NCI-H2227 treated with DMSO at 0.1 percent for 48 hours (cell line): ENCODE data around the gene LARP6.
"Not testable (repeated sequence)": the region's sequence is repeated elsewhere in the genome, so short reads cannot be mapped to it uniquely, and the experiment has no call there.

Source experiments
- DNase-seq: peaks from one replicate; lab custom pipeline; 2025; lab: John Stamatoyannopoulos, UW

Gene LARP6

DNA sequence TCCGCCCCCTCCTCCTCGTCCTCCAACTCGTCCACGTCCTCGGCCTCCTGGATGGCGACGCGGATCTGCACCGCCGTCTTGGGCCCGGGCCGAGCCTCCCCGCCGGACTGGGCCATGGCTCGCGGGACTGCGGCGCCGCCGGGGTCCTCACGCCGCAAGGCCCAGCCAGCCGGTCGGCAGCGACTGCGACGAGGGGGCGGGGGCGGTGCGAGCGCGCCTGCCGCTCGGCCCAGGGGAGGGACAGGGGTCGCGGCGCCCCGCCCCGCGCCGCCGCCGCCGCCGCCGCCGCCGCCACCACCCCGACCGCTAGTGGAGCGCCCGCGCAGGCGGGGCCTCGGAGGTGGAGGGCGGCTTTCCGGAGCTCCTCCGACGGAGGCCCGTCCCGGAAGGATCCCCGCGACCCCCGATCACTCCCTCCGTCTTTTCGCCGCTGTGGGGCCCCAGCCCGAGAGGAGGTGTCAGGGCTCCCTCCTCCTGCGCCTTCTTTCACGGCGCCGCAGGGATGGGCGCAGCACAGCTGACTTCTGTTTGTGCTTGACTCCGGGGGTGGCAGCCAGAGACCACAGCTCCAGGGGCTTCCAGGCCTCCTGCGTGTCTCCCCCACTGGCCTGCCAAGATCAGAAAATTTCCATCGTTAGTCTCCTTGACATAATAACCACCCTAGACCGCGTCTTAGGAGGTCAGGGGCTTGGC is at the start of gene LARP6:
Gene LARP6 (minus strand): TSS at position 185 of the 693 bp plus-strand sequence. CDS start 69 bp downstream, at position 116.
- peak; percentile 11 for DNase-seq

DNA sequence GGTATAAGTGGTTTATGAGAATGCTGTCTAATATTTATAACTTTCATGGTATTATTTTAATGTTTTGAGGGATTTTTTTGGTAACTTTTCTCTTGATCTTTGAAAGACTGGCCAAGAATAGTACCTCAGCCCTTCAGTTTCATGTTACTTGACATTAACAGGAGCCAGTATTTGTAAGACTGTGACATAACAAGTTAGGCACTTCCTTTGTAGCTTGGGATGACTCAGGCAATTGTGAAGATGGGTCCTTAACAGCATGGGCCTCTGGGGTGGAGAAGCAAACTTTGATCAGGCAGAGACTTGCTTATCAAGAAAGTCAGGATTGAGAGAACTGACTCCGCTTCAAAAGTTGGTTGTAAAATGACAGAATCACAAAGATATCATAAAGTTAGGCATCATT is 48.1 kb upstream of the LARP6 start:
- DNase-seq = no peak

DNA sequence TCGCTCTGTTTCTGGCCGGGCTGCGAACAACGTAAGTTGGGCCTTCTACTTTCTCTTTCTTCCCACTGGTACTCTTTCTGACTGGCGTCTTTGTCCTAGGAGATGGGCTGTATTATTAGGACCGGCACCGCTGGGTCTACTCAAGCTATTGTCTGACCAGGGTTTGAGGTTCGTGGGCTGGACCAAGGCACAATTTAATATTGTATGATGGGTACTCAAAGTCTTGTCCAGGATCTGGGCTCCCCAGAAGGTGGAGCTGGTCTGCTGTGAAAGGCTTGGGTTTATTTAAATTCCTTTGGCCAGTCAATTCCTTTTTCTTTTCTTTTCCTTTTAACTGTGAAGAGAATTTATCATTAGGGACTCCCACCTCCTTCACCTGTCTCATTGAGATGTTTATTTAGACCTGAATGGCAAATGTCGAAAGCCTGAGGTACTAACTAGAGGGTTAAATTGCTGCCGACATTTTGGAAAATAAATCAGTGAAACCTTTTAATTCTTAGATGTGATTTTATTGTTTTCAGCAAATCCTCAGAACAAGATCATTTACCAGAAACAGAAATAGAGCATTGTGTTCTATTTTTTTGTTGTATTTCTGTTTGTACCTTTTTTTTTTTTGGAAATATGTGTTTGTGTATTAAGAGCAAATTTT is 39.1 kb upstream of the LARP6 start:
- no peak for DNase-seq

DNA sequence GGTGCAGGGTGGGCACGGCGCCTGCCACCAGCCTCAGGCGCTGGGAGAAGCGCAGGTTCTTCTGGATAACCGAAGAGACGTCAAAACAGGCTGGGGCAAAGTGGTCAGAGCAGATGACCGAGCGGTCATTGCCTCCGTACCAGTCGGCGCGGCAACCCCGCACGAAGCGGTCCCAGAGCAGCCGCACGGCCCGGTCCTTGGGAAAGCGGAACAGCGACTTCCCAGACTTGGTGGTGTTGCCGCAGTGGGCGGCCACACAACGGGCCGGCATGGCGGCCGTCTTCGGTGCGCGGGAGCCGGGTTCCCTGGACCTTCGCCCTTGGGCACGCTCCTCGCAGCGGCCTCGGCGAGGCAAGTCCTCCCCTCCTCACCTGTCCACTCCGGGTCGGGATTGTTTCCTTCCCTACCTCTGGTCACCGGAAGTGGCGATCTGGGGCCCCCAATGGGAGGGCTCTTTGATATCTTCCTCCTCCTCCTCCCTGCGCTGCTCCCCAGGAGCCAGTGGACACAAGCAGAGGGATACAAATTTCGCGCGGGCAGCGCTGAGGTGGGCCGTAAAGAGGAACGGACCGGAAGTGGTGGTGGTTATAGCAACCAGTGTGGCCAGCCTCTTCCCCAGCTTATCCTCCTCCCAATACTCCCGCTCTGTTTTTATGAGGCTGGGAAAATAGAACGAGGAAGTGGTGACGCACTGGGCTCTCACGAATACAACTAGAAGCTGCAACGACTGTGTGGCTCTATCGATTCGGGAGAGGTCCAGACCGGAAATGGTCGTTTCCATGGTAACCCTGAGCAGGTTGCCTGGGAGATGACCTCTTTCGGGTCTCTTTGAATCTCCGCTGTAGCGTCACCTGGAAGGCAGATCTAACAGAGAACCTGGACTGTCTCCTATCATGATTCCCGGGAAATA is 38.3 kb upstream of the LARP6 start, which contains the start of the genes LRRC49 and THAP10:
Gene LRRC49 (plus strand): TSS at position 825 of the 910 bp plus-strand sequence. CDS start 69 bp downstream, at position 894.
Gene THAP10 (minus strand): TSS at position 432 of the 910 bp plus-strand sequence. CDS start 161 bp downstream, at position 271.
- DNase-seq = peak; percentile 97

DNA sequence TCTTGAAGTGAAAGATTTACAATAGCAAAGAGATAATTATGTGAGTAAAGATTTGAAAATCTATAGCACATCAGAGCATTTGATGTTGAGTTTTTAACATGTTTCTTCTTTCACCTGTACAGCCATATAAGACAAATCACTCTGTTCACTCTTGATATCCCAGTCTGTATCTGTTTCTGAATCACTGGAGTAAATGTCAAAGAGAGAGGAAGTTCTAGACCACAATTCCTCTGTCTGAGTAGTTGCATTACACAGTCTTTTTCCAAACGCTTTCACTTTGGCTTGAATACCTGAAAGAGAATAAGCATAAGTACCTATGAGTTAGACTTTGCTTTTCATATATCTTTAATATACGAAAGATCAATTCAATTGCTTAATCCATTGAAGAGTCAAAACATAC is 28.4 kb upstream of the LARP6 start:
- DNase-seq = no peak

DNA sequence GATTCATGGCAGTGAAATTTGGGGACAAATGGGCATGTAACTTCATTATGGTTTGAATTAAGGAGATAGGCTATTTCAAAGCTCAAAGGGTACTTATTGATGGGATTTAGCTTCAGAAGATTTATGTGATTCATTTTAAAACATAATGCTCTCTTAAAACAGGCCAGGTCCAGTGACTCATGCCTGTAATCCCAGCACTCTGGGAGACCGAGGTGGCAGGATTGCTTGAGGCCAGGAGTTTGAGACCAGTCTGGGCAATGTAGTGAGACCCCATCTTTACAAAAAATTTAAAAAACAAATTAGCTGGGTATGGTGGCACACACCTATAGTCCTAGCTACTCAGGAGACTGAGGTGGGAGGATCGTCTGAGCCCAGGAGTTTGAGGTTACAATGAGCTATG is 26.8 kb upstream of the LARP6 start:
- no peak for DNase-seq

DNA sequence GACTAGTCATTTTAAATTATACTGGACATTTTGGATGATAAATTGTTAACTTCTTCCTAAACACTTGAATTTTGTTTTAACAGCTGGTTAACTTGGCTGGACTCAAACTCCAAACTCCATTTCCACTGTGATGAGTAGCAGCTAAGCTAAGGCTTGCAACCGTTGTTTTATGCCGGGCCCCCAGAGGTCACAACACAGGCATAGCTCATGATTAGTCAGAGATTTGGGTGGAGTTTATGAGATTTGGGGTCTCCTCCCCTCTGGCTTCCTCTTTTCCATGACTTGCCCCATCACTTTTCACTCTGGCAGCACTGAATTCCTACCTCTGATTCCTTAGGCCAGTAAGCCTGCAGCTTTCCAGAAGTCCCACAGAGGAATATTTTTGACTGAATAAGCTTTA is 25.4 kb upstream of the LARP6 start:
- no peak for DNase-seq

DNA sequence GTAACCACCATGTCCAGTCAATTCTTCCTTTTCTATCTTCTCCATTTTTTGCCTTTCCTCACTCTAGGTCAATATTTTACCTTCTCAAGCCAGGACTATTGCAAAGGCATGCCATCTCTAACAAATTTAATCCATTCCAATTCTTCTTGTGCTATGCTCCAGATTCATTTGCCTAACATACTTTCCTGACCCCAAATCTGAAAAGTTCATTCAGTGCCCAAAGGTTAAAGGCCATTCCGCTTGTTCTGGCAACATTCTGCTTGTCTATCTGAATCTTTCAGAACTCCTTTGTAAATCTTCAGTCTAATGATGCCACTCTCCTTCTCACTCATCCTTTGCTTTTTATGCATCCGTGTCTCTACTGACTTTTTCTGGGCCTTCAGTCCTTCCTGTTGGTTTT is 22.7 kb upstream of the LARP6 start:
- DNase-seq = no peak

DNA sequence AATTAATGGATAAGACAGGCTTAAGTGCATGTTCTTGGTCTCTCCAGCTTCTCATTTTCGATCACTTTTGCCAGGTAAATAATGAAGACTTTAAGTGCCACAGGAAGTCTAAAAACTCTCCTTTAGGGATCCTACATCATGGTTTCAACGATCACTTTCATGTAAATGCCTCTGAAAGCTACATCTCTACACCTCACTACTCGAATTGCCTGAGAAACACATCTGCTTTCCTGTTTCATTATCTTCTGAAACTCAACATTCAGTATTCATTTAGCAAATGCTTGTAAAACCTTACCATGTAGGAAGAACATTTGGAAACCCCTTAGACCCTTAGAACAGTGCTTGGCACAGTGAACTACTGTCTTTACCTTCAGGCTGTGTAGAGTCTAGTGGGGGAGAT is 22.1 kb upstream of the LARP6 start:
- DNase-seq = no peak

DNA sequence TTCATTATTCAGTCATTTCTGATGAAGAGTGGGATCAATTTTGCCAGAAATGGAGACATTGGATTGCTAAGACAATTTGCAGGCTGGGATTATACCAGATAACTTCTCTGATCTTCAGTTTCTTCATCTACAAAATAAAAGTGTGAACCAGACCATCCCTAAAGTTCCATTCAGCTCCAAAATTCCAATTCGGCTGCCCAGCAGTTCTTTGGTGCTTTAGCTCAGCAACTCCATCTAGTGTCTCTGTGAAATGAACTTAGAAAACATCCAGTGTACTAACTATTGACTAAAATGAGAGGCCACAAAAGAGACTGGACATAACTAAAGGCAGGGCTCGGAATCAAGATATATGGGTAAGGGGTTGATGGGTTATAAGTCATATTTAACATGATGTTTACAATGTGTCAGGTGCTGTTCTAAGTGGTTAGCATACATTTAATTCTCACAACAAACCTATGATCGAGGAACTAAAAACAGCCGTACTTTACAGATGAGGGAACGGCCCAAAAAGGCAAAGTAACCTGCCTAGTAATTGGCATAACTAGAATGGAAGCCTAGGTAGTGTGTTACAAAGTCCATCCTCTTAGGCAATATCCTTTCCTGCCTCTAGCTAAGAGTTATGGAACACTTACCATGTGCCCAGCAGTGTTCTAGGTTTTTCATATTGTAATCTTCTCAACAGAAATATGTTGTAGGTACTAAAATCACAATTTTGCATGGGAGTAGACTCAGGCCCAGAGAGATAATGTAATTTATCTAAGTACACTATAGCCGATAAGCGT is 21.2 kb upstream of the LARP6 start:
- no peak for DNase-seq

DNA sequence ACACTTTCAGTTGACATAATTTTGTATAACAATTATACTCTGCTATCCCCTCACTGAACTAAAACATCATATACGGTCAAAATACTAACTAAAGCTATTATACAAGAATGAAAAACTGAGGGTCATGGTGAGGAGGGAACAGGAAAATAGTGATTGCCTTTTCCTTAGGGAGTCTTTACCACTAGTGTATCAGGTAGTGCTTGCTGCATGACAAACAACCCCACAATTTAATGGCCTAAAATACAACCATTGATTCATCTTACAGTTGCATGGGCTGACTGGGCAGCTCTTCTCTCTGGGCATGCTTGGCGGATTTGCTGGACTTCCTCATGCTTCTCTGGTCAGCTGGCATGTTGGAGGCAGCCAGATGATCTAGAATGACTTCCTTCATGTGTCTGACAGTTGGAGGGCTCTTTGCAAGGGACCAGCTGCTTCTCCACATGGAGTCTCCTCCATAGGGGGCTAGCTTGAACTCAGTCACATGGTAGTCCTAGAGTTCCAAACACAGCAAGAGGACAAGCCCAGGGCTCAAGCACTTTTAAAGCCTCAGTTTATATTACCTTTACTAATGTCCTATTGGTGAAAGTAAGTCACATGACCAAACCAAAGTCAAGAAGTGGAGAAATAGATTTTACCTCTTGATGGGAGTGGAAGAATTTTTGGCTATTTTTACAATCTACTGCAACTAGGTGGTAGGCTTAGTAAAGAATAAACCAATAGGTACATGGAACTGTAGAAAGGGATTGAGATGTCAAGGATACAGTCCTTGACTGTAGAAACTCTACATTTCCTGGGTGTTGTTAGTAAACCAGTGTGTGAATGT is 19.5 kb upstream of the LARP6 start:
- DNase-seq = no peak

DNA sequence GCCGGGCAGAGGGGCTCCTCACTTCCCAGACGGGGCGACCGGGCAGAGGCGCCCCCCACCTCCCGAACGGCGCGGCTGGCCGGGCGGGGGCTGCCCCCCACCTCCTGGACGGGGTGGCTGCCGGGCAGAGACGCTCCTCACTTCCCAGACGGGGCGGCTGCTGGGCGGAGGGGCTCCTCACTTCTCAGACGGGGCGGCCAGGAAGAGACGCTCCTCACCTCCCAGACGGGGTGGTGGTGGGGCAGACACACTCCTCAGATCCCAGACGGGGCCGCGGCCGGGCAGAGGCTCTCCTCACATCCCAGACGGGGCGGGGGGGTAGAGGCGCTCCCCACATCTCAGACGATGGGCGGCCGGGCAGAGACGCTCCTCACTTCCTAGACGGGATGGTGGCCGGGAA is 17.5 kb upstream of the LARP6 start:
- not testable (repeated sequence) for DNase-seq

DNA sequence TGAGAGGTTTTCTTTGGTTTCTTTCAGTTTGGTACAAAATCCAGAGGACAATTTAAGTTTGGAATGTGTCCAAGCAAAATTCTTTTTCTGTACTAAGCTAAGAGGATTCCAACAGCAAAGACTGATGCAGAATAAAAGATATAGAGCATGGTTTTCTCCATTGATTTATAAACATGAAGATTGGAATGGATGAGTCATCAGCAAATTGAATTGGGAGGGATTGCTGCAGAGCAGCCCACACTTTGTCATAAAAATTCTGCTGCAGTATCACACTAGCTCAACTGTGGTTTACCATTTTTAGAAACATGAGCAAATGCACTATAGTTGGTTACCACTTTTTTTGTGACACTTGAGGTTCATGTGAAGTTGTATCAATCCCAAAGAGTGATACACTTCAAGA is 16.1 kb upstream of the LARP6 start:
- no peak for DNase-seq

DNA sequence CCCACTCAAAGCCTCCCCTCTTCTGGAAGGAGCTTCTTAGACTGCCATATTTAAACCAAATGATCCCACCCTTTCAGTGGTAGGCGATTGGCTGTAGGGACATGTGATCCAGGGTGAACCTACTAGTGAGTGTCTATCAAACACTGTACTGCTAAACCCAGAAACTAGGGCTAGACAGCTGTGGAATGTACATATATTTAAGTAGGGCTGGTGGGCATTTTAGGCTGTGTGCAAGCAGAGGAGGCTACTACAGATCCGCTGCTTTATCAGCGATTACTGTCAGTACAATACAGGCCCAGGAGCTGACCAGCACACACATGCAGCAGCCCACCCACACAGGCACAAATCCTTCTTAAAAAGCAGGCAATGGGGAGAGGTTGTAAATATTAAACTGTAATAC is 15.4 kb upstream of the LARP6 start:
- no peak for DNase-seq

DNA sequence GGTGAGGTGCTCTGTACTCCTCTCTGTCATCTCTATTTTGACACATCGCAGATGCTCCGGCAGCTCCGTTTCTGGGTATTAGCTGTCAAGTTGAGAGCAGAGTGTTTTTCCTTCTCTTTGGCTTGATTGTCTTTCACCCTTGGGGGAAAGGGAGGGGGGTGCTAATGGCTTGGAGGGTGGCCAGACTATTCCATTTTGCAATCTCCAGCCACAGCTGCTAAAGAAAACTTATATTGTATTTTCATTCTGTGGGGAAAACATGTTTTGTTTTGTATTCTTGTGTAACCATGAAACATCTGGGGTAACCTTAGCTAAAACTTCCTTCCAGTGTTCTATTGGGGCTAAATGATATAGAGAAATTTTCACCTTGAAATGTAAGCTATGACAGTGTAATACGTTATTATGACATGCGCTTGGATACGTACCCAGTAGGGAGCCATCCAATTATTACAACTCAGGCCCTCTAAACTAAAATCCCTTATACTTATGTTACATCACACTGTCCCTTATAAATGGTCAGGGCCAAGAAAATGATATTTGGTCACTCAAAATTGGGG is 14.0 kb upstream of the LARP6 start:
- no peak for DNase-seq

DNA sequence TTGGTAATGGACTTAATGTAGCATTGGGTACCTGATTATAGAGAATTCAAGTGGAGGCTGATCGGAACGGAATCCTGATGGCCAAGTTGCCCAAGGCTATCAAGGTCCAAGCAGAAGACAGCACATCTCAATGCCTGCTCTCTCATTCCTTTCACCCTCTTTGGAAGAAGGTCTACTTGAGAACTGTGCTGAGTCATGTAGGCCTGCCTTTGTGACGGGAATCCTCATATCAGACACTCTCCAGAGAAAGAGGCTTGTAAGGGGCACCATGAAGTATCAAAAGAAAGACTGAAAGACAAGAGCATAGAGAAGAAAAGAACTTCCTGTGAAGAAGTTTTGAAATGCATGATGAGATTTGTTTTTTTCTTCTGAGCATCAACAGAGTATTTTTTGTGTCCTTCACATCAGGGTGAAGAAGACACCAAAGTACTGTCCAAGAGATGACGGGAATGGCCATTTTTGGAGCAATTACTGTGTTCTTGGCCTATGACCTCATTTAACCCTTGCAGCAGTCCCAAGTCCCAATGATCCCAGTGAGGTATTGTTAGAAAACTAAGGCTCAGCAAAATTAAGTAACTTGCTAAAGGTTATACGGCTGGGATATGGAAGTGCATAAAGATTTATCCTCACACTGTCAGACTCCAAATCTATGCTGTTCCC is 13.2 kb upstream of the LARP6 start:
- DNase-seq = no peak

DNA sequence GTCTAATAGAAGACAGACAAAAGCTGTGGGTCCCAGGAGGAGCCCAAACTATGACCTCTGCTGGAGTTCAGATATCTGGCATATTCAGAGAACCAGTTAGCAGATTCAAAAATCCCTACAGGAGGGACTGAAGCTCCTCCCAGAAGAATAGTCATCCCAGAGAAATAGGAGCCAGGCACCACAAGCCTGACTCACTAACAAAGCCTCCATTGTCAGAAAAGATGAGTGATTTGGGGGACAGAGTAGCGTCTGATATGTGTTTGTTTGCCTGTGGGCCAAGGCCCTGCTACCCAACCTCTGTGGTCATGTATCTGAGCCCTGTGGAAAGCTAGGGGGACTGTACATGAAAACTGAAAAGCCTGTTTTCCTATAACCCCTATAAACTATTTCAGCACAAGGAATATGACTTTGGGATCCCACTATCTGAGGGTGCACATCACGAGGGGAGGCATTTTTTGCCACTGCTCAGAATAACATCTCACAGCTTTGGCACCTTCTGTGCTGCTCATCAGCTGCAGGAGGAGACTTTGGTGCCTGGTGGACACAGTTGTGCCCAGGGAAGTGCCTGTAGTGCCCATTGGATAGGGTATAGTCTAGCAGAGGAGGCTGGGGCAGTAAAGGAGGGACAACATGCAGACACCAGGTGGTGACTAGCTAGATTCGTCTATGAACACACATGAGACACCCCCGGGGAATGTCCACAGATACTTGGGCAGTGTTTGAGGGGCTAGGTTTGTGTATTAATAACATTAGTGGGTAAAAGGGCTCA is 9.7 kb upstream of the LARP6 start:
- DNase-seq = no peak

DNA sequence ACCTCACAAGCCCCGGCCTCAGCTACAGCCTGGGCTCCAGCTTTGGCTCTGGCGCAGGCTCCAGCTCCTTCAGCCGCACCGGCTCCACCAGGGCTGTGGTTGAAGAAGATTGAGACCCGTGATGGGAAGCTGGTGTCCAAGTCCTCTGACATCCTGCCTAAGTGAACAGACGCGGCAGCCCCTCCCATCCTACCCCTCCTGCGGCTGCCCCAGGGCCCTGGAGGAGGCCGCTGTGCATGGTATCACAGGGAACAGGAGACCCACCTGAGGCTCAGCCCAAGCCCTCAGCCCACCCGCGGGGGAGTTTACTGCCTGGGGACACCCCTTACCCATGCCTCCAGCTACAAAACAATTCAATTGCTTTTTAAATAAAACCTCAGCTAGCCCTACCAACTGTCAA is 6.0 kb upstream of the LARP6 start:
- no peak for DNase-seq

DNA sequence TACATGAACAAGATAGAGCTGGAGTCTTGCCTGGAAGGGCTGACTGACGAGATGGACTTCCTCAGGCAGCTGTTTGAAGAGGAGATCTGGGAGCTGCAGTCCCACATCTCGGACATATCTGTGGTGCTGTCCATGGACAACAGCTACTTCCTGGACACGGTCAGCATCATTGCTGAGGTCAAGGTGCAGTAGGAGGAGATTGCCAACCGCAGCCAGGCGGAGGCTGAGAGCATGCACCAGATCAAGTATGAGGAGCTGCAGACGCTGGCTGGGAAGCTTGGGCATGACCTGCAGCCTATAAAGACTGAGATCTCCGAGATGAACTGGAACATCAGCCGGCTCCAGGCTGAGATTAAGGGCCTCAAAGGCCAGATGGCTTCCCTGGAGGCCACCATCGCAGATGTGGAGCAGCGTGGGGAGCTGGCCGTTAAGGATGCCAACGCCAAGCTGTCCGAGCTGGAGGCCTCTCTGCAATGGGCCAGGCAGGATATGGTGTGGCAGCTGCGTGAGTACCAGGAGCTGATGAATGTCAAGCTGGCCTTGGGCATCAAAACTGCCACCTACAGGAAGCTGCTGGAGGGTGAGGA is 5.5 kb upstream of the LARP6 start:
- DNase-seq = no peak
